Glutamatergic neuron (in vitro differentiated cells): Measurements from ENCODE around the gene KCNH6. TPM values are rescaled to one million over a fixed set of nuclear protein-coding genes. Genes with fewer than 3 reads are reported as not detected.

ENCODE experiments used
- DNase-seq: peaks from one replicate; pipeline ENCODE4 v3.0.0; 2022
- H3K27ac Mint-ChIP-seq: one replicate; pipeline ENCODE4 v1.8.0; 2020; ENCODE audit warnings: mild to moderate bottlenecking, mixed read lengths, inconsistent platforms; ENCODE audit not compliant: unreplicated experiment
- H3K27me3 Mint-ChIP-seq: one replicate; pipeline ENCODE4 v1.8.0; 2020; ENCODE audit warnings: mild to moderate bottlenecking, moderate library complexity, mixed read lengths, inconsistent platforms; ENCODE audit not compliant: unreplicated experiment
- H3K36me3 Mint-ChIP-seq: one replicate; pipeline ENCODE4 v1.8.0; 2020; ENCODE audit warnings: mild to moderate bottlenecking, mixed read lengths, inconsistent platforms; ENCODE audit not compliant: unreplicated experiment
- H3K4me1 Mint-ChIP-seq: one replicate; pipeline ENCODE4 v1.8.0; 2020; ENCODE audit warnings: mild to moderate bottlenecking, low read depth, mixed read lengths, inconsistent platforms; ENCODE audit not compliant: unreplicated experiment
- H3K4me3 Mint-ChIP-seq: one replicate; pipeline ENCODE4 v1.8.0; 2020; ENCODE audit warnings: mild to moderate bottlenecking, mixed read lengths, inconsistent platforms; ENCODE audit not compliant: unreplicated experiment
- H3K9me3 Mint-ChIP-seq: one replicate; pipeline ENCODE4 v1.8.0; 2020; ENCODE audit warnings: mild to moderate bottlenecking, moderate library complexity, mixed read lengths, inconsistent platforms; ENCODE audit not compliant: unreplicated experiment
- long read RNA-seq: library from polyadenylated mRNA; unstranded; transcript quantifications from one replicate; pipeline ENCODE4 v2.0.0, GENCODE V29; 2020; ENCODE audit not compliant: unreplicated experiment
- total RNA-seq: library from RNA; stranded (reverse); fragmentation: NEBNext Ultra II Directional; extraction: Animal tissue kit (Norgen Biotek cat#: 25700); gene quantifications from one replicate; pipeline ENCODE4 v1.2.1, GENCODE V29; 2021; ENCODE audit not compliant: unreplicated experiment
- TF ChIP-seq, protein P1 (sequence below): fragments of 200-600 bp; sonication (generic); IDR thresholded peaks from one replicate; pipeline ENCODE4 v1.5.0; 2021; ENCODE audit not compliant: partially characterized antibody, unreplicated experiment

KCNH6 gene, protein sequence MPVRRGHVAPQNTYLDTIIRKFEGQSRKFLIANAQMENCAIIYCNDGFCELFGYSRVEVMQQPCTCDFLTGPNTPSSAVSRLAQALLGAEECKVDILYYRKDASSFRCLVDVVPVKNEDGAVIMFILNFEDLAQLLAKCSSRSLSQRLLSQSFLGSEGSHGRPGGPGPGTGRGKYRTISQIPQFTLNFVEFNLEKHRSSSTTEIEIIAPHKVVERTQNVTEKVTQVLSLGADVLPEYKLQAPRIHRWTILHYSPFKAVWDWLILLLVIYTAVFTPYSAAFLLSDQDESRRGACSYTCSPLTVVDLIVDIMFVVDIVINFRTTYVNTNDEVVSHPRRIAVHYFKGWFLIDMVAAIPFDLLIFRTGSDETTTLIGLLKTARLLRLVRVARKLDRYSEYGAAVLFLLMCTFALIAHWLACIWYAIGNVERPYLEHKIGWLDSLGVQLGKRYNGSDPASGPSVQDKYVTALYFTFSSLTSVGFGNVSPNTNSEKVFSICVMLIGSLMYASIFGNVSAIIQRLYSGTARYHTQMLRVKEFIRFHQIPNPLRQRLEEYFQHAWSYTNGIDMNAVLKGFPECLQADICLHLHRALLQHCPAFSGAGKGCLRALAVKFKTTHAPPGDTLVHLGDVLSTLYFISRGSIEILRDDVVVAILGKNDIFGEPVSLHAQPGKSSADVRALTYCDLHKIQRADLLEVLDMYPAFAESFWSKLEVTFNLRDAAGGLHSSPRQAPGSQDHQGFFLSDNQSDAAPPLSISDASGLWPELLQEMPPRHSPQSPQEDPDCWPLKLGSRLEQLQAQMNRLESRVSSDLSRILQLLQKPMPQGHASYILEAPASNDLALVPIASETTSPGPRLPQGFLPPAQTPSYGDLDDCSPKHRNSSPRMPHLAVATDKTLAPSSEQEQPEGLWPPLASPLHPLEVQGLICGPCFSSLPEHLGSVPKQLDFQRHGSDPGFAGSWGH
- total RNA-seq: 4.1 TPM
- long read RNA-seq, partial matches to known transcripts: 0 of 1 reads
- long read RNA-seq, other reads (novel, unspliced or antisense): 1 of 1 reads

DNA sequence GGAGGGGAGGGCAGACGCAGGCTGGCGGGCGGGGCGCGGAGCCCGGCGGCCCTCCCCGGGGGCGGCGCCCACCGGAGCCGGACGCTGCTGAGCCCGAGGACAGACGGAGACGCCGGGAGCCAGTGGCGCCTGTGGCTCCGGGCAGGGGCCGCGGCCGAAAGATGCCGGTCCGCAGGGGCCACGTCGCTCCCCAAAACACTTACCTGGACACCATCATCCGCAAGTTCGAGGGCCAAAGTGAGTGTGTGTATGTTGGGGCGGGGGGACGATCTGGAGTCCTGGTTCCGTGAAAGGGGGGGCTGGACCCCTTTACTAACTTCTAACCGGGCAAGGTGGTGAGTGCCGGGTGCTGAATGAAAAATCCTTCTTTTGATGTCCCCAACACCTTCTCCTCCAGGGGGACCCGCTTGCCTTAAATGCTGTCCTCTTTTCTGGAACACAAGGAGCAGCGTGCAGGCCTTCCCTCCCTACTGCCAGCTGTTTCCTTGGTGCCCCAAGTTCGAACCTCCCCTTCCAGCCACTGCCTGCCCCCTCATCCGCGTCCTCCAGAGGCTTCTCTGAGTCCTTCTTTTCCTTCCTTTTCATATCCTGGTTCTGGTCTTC lies at the start of gene KCNH6:
Gene KCNH6, plus strand, starts transcription at position 106 of the 603 bp plus-strand sequence. Its CDS starts 56 bp downstream, at position 162.
- H3K4me1 Mint-ChIP-seq: peaks cover 7% of the 10 kb centered on the region
- no peaks in the 10 kb centered on the region for H3K36me3 Mint-ChIP-seq
- peak within 1 kb of the TSS; percentile 79 for H3K4me3 Mint-ChIP-seq
- H3K9me3 Mint-ChIP-seq: peaks cover 3% of the 10 kb centered on the region
- TF ChIP-seq, protein P1, sequence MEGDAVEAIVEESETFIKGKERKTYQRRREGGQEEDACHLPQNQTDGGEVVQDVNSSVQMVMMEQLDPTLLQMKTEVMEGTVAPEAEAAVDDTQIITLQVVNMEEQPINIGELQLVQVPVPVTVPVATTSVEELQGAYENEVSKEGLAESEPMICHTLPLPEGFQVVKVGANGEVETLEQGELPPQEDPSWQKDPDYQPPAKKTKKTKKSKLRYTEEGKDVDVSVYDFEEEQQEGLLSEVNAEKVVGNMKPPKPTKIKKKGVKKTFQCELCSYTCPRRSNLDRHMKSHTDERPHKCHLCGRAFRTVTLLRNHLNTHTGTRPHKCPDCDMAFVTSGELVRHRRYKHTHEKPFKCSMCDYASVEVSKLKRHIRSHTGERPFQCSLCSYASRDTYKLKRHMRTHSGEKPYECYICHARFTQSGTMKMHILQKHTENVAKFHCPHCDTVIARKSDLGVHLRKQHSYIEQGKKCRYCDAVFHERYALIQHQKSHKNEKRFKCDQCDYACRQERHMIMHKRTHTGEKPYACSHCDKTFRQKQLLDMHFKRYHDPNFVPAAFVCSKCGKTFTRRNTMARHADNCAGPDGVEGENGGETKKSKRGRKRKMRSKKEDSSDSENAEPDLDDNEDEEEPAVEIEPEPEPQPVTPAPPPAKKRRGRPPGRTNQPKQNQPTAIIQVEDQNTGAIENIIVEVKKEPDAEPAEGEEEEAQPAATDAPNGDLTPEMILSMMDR: no peak
- H3K27me3 Mint-ChIP-seq: peaks cover 7% of the 10 kb centered on the region
- no peak for DNase-seq
- H3K27ac Mint-ChIP-seq: no peak within 1 kb of the TSS

DNA sequence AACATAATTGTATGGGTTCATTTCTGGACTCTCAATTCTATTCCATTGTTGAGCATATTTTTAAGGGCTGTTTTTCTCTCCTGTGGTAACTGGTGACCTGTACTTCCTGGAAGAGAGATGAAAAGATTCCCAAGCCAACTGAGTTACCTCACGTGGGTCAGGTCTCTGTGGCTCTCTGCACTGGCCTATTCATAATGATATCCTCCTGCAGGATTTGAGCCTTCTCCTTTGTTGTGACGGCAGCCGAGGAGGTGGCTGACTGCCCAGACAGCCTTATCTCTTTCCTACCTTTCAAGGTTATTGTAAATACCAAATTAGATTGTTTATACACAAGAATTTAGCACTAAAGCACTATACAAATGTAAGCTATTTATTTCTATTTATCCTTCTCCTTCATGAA lies 49.0 kb upstream of the KCNH6 start:
- Mint-ChIP-seq H3K36me3 (no peaks in the 10 kb centered on the region), H3K27ac (no peak overlapping the region), H3K9me3 (peaks cover 3% of the 10 kb centered on the region), H3K27me3 (peaks cover 4% of the 10 kb centered on the region), H3K4me3 (no peak overlapping the region), H3K4me1 (peaks cover 9% of the 10 kb centered on the region)
- TF ChIP-seq, protein P1: no peak
- no peak for DNase-seq

DNA sequence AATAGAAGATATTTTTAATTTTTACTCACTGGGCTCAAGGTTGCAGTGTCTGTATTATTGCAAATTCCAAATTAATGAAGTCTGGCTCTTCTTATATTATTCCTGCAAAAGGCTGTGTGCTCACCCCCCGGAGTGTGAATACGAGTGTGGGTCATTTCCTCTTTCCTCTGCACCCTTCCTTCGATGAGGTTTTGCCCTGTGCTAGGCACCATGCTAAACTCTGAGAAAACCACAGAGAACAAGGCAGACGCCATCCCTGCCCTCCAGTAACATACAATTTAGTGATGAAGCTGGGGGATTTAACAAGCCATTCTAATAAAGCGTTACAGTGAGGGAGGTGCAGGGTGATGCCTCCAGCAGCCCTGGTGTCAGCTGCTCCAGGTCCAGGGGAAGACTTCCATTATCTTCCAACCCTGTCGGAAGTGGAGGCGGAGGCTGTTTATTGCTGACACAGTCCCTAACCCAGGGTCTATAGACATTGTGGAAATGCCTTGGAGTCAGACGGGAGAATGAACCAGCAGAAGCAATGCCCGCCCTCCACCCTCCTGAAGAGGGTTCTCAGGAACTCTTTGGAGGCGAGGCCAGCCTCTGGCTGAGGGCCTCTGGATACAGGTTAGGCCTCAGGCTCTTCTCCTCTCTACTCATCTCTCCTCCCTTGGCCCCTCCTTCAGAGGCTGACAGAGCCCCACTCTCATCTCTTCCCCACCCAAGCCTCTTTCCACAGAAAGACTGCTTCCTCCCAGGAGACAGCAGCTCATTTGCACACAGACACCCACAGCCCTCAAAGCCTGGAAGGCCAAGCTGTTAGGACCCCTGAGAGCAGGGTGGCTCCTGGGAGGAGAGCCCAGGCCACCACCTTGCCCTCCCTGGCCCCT lies 48.3 kb upstream of the KCNH6 start:
- peaks cover 3% of the 10 kb centered on the region for H3K9me3 Mint-ChIP-seq
- H3K27me3 Mint-ChIP-seq: peaks cover 4% of the 10 kb centered on the region
- no peak overlapping the region for H3K4me3 Mint-ChIP-seq
- TF ChIP-seq, protein P1: no peak
- H3K4me1 Mint-ChIP-seq: peaks cover 12% of the 10 kb centered on the region
- no peak for DNase-seq
- no peaks in the 10 kb centered on the region for H3K36me3 Mint-ChIP-seq
- H3K27ac Mint-ChIP-seq: no peak overlapping the region

DNA sequence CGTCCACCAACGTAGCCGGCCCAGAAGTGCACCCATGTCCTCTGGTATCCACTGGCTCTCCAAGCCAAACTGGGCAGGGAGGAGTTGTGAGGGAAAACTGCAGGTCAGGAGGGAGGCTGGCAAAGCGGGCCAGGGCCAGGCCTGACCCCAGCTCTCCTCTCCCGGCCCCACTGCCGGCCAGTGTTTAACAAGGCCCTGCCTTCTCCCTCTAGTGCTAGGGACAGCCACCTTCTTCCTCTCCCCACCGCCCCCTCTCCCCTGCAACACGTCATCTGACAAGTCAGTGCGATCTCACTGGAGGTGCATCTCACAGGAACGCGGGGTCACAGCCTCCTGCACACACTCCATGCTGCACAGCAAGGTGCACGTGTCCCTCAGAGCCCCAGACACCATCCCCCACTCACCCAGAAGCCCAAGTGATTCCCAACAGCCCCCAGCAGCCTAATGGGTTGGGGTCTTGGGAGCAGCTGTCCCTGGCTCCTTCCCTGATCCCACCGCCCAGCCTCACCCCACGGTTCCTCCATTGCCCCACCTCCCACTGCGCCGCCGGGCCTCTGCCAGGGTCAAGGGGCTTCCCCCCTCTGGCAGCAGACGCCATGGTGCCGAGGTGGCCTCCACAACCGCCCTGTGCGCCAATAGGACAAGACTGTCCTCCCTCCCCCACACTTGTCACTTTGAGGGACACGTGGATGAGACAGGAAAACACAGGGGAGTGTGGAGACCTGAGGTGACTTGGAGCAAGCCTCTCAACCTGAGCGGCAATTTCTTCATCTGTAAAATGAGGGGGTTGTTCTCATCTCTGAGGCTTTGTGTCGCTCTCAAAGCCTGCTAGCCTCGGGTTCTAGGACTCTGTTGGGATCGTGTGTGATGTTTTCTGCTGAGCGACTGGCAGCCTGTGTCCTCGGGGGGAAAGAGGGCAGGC lies 47.4 kb upstream of the KCNH6 start:
- peaks cover 3% of the 10 kb centered on the region for H3K9me3 Mint-ChIP-seq
- H3K4me3 Mint-ChIP-seq: peak overlapping the region; percentile 75
- no peaks in the 10 kb centered on the region for H3K36me3 Mint-ChIP-seq
- TF ChIP-seq, protein P1: no peak
- H3K27ac Mint-ChIP-seq: peak overlapping the region; percentile 39
- DNase-seq: peak; percentile 17
- peaks cover 4% of the 10 kb centered on the region for H3K27me3 Mint-ChIP-seq
- peaks cover 16% of the 10 kb centered on the region for H3K4me1 Mint-ChIP-seq
